Neural progenitor cell (in vitro differentiated cells): ENCODE data around the gene LPA. TPM values are rescaled to one million over a fixed set of nuclear protein-coding genes. Genes with fewer than 3 reads are reported as not detected.

ENCODE experiments used
- DNase-seq: peaks from one replicate; pipeline ENCODE4 v3.0.0-alpha.2; 2016; ENCODE audit warnings: low spot score
- H2AFZ ChIP-seq: fragments of 200-600 bp; sonication (generic); replicated peaks from 2 replicates; pipeline ENCODE4 v1.6.1; 2016; ENCODE audit warnings: antibody characterized with exemption
- H3F3A ChIP-seq: fragments of 200-600 bp; sonication (generic); 2 replicates; pipeline ENCODE4 v1.6.1; 2016; ENCODE audit warnings: antibody characterized with exemption, low read depth
- H3K27ac ChIP-seq: fragments of 200-600 bp; sonication (generic); 2 replicates; pipeline ENCODE4 v1.5.1; 2016; ENCODE audit warnings: mild to moderate bottlenecking
- H3K27me3 ChIP-seq: fragments of 200-600 bp; sonication (generic); 2 replicates; pipeline ENCODE4 v1.6.1; 2016; ENCODE audit warnings: mild to moderate bottlenecking, moderate library complexity
- H3K36me3 ChIP-seq: fragments of 200-600 bp; sonication (generic); 2 replicates; pipeline ENCODE4 v1.5.1; 2016
- H3K4me1 ChIP-seq: fragments of 200-600 bp; sonication (generic); 2 replicates; pipeline ENCODE4 v1.6.1; 2016; ENCODE audit warnings: mixed run types
- H3K4me2 ChIP-seq: fragments of 200-600 bp; sonication (generic); 2 replicates; pipeline ENCODE4 v1.6.1; 2016
- H3K4me3 ChIP-seq: fragments of 200-600 bp; sonication (generic); 2 replicates; pipeline ENCODE4 v1.5.1; 2016
- H3K79me2 ChIP-seq: fragments of 200-600 bp; sonication (generic); 2 replicates; pipeline ENCODE4 v1.6.1; 2016; ENCODE audit warnings: low read depth
- H3K9ac ChIP-seq: fragments of 200-600 bp; sonication (generic); 2 replicates; pipeline ENCODE4 v1.6.1; 2016
- H3K9me3 ChIP-seq: fragments of 200-600 bp; sonication (generic); 2 replicates; pipeline ENCODE4 v1.5.1; 2016; ENCODE audit warnings: low read depth
- H4K20me1 ChIP-seq: fragments of 200-600 bp; sonication (generic); 2 replicates; pipeline ENCODE4 v1.6.1; 2016; ENCODE audit warnings: low read depth
- H3K27ac Mint-ChIP-seq: 3 replicates; pipeline ENCODE4 v1.8.0; 2021; ENCODE audit warnings: mixed read lengths
- H3K27me3 Mint-ChIP-seq: 2 replicates; pipeline ENCODE4 v1.8.0; 2022; ENCODE audit warnings: low read depth, mild to moderate bottlenecking, inconsistent platforms, moderate library complexity, mixed read lengths; ENCODE audit not compliant: insufficient read depth
- H3K36me3 Mint-ChIP-seq: 3 replicates; pipeline ENCODE4 v1.8.0; 2021; ENCODE audit warnings: mixed read lengths
- H3K4me1 Mint-ChIP-seq: 3 replicates; pipeline ENCODE4 v1.8.0; 2021; ENCODE audit warnings: mixed read lengths
- H3K4me3 Mint-ChIP-seq: 3 replicates; pipeline ENCODE4 v1.8.0; 2021; ENCODE audit warnings: mild to moderate bottlenecking, moderate library complexity, mixed read lengths
- H3K9me3 Mint-ChIP-seq: 3 replicates; pipeline ENCODE4 v1.8.0; 2020; ENCODE audit warnings: mixed read lengths
- CTCF ChIP-seq: fragments of 200-600 bp; sonication (generic); IDR thresholded peaks from 2 replicates; pipeline ENCODE4 v1.5.1; 2017; ENCODE audit warnings: antibody characterized with exemption, mild to moderate bottlenecking
- EZH2 ChIP-seq: fragments of 200-600 bp; sonication (generic); IDR thresholded peaks from 2 replicates; pipeline ENCODE4 v1.6.1; 2017; ENCODE audit warnings: antibody characterized with exemption, mild to moderate bottlenecking, moderate library complexity
- EZH2phosphoT487 ChIP-seq: fragments of 200-600 bp; sonication (generic); IDR thresholded peaks from 2 replicates; pipeline ENCODE4 v1.6.1; 2017; ENCODE audit warnings: antibody characterized with exemption
- total RNA-seq: library from RNA; depleted of rRNA; stranded (reverse); fragments of >200 nt; gene quantifications from 2 replicates; pipeline ENCODE4 v1.2.3, GENCODE V29; 2015; ENCODE audit warnings: low replicate concordance

Gene LPA
- total RNA-seq, 1 donor from 2014 or later, result not detected

- no peak overlapping the region for H3K4me3 Mint-ChIP-seq
- Histone ChIP-seq H3K4me1 (no peaks in the 10 kb centered on the region), H3K4me3 (no peak overlapping the region), H3K27me3 (no peaks in the 10 kb centered on the region), H4K20me1 (no peaks in the 10 kb centered on the region), H3F3A (no peaks in the 10 kb centered on the region), H3K9me3 (no peaks in the 10 kb centered on the region), H3K36me3 (no peaks in the 10 kb centered on the region), H3K4me2 (no peak overlapping the region), H3K9ac (no peak overlapping the region), H3K27ac (no peak overlapping the region), H2AFZ (no peak overlapping the region), H3K79me2 (no peaks in the 10 kb centered on the region)
- H3K36me3 Mint-ChIP-seq, result peaks cover 2% of the 10 kb centered on the region
- H3K4me1 Mint-ChIP-seq, result no peaks in the 10 kb centered on the region
- H3K27me3 Mint-ChIP-seq, result peaks cover 3% of the 10 kb centered on the region
- peaks cover 21% of the 10 kb centered on the region for H3K9me3 Mint-ChIP-seq
- TF ChIP-seq EZH2, result no peak
- no peak for DNase-seq
- H3K27ac Mint-ChIP-seq, result no peak overlapping the region
Measured at GRCh38 chr6:160505970-160506369, 158.1 kb downstream of the LPA start.

- Mint-ChIP-seq H3K4me3 (no peak overlapping the region), H3K27ac (no peak overlapping the region), H3K9me3 (peaks cover 21% of the 10 kb centered on the region), H3K36me3 (peaks cover 2% of the 10 kb centered on the region), H3K27me3 (no peaks in the 10 kb centered on the region), H3K4me1 (no peaks in the 10 kb centered on the region)
- no peak for DNase-seq
- Histone ChIP-seq H2AFZ (no peak overlapping the region), H3K27me3 (no peaks in the 10 kb centered on the region), H3K4me1 (no peaks in the 10 kb centered on the region), H3K79me2 (no peaks in the 10 kb centered on the region), H3F3A (no peaks in the 10 kb centered on the region), H4K20me1 (no peaks in the 10 kb centered on the region), H3K9me3 (no peaks in the 10 kb centered on the region), H3K27ac (no peak overlapping the region), H3K4me3 (no peak overlapping the region), H3K9ac (no peak overlapping the region), H3K4me2 (no peak overlapping the region), H3K36me3 (no peaks in the 10 kb centered on the region)
- TF ChIP-seq EZH2 (no peak), EZH2phosphoT487 (no peak), CTCF (no peak)
Measured at GRCh38 chr6:160500639-160501038, 163.4 kb downstream of the LPA start.

GRCh38 chr6:160494576-160494975, 169.5 kb downstream of the LPA start:
- no peak overlapping the region for H3K4me3 Mint-ChIP-seq
- no peak overlapping the region for H3K4me3 ChIP-seq
- TF ChIP-seq EZH2phosphoT487, result no peak
- no peak for TF ChIP-seq EZH2
- no peak for TF ChIP-seq CTCF
- H4K20me1 ChIP-seq, result no peaks in the 10 kb centered on the region
- H3K4me1 Mint-ChIP-seq, result no peaks in the 10 kb centered on the region
- H3K9ac ChIP-seq, result no peak overlapping the region
- H3K27ac Mint-ChIP-seq, result no peak overlapping the region
- no peaks in the 10 kb centered on the region for H3K79me2 ChIP-seq
- no peaks in the 10 kb centered on the region for H3K4me1 ChIP-seq
- H3F3A ChIP-seq, result no peaks in the 10 kb centered on the region
- no peaks in the 10 kb centered on the region for H3K9me3 Mint-ChIP-seq
- DNase-seq, result no peak
- no peaks in the 10 kb centered on the region for H3K27me3 ChIP-seq
- peaks cover 2% of the 10 kb centered on the region for H3K27me3 Mint-ChIP-seq
- no peaks in the 10 kb centered on the region for H3K9me3 ChIP-seq
- no peak overlapping the region for H3K27ac ChIP-seq
- no peak overlapping the region for H2AFZ ChIP-seq
- H3K36me3 ChIP-seq, result no peaks in the 10 kb centered on the region
- no peak overlapping the region for H3K4me2 ChIP-seq
- H3K36me3 Mint-ChIP-seq, result no peaks in the 10 kb centered on the region

GRCh38 chr6:160489091-160489490, 175.0 kb downstream of the LPA start:
- Mint-ChIP-seq H3K27me3 (peaks cover 2% of the 10 kb centered on the region), H3K4me1 (no peaks in the 10 kb centered on the region), H3K4me3 (no peak overlapping the region), H3K36me3 (no peaks in the 10 kb centered on the region), H3K27ac (no peak overlapping the region), H3K9me3 (no peaks in the 10 kb centered on the region)
- no peak overlapping the region for H2AFZ ChIP-seq
- H3K9ac ChIP-seq, result no peak overlapping the region
- H3F3A ChIP-seq, result no peaks in the 10 kb centered on the region
- no peak for DNase-seq
- TF ChIP-seq EZH2, result no peak
- TF ChIP-seq CTCF, result no peak
- no peak for TF ChIP-seq EZH2phosphoT487
- H3K4me3 ChIP-seq, result no peak overlapping the region
- H3K4me1 ChIP-seq, result no peaks in the 10 kb centered on the region
- no peaks in the 10 kb centered on the region for H3K9me3 ChIP-seq
- H3K4me2 ChIP-seq, result no peak overlapping the region
- H3K36me3 ChIP-seq, result no peaks in the 10 kb centered on the region
- no peaks in the 10 kb centered on the region for H3K27me3 ChIP-seq
- H3K27ac ChIP-seq, result no peak overlapping the region
- H3K79me2 ChIP-seq, result no peaks in the 10 kb centered on the region
- no peaks in the 10 kb centered on the region for H4K20me1 ChIP-seq
